ENCODE measurements around the gene TRAPPC14. TPM values are rescaled to one million over a fixed set of nuclear protein-coding genes. Genes with fewer than 3 reads are reported as not detected.
"Not testable (repeated sequence)": the region's sequence is repeated elsewhere in the genome, so short reads cannot be mapped to it uniquely, and the experiment has no call there.

Gene TRAPPC14
- total RNA-seq, 4 donors from 2014 or later, result 6.9 to 36.9 (median 12.7) TPM

GRCh38 chr7:100132697-100133151, 25.8 kb downstream of the TRAPPC14 start:
- WGBS, 2 donors, result 19 to 21% methylated on average over 3 of the region's 3 CpGs

GRCh38 chr7:100132126-100132525, 26.4 kb downstream of the TRAPPC14 start:
- Histone ChIP-seq H3K36me3 (no peaks in the 10 kb centered on the region), H3K4me1 (peaks cover 0 to 38% (median 9%) of the 10 kb centered on the region in 4 donors), H3K27ac (no peak overlapping the region), H3K27me3 (no peaks in the 10 kb centered on the region), H3K4me3 (no peak overlapping the region), H3K9me3 (no peaks in the 10 kb centered on the region)
- TF ChIP-seq POLR2A (IDR thresholded peaks at IDR 0.05), result no peak
- TF ChIP-seq EP300 (IDR thresholded peaks at IDR 0.05), result no peak
- TF ChIP-seq CTCF (IDR thresholded peaks at IDR 0.05), result no peak
- 64 to 71% methylated on average over 7 of the region's 7 CpGs for WGBS, 2 donors
- DNase-seq (ENCODE audit: low spot score in 2 of 2), result no peak

More at GRCh38 chr7:100132697-100133151, 25.8 kb downstream of the TRAPPC14 start:
- TF ChIP-seq POLR2A (IDR thresholded peaks at IDR 0.05) (no peak), CTCF (IDR thresholded peaks at IDR 0.05) (peak; percentile 66 to 81 (median 79)), EP300 (IDR thresholded peaks at IDR 0.05) (no peak)
- H3K27ac ChIP-seq, result no peak overlapping the region
- no peak overlapping the region for H3K4me3 ChIP-seq
- no peaks in the 10 kb centered on the region for H3K27me3 ChIP-seq
- no peaks in the 10 kb centered on the region for H3K9me3 ChIP-seq
- H3K36me3 ChIP-seq, result no peaks in the 10 kb centered on the region
- peak in 1 of 2 donors; percentile 58 for DNase-seq (ENCODE audit: low spot score in 2 of 2)
- H3K4me1 ChIP-seq, result peaks cover 0 to 33% (median 8%) of the 10 kb centered on the region in 4 donors

GRCh38 chr7:100130608-100131453, 27.7 kb downstream of the TRAPPC14 start:
- Histone ChIP-seq H3K27ac (peak overlapping the region in 1 of 4 donors; percentile 52), H3K36me3 (no peaks in the 10 kb centered on the region), H3K27me3 (no peaks in the 10 kb centered on the region), H3K4me3 (peak overlapping the region in 1 of 4 donors; percentile 18), H3K4me1 (peaks cover 0 to 44% (median 14%) of the 10 kb centered on the region in 4 donors), H3K9me3 (no peaks in the 10 kb centered on the region)
- peak; percentile 80 to 90 for DNase-seq (ENCODE audit: low spot score in 2 of 2)
- TF ChIP-seq POLR2A (IDR thresholded peaks at IDR 0.05), result no peak
- peak; percentile 82 to 95 (median 89) for TF ChIP-seq CTCF (IDR thresholded peaks at IDR 0.05)
- WGBS, 2 donors, result 11 to 13% methylated on average over 24 of the region's 24 CpGs

GRCh38 chr7:100130220-100130607, 28.3 kb downstream of the TRAPPC14 start:
- WGBS, 2 donors, result 90 to 96% methylated on average over 1 of the region's 1 CpG

GRCh38 chr7:100128637-100128963, 29.9 kb downstream of the TRAPPC14 start:
- Histone ChIP-seq H3K4me3 (no peak overlapping the region), H3K27ac (no peak overlapping the region), H3K27me3 (no peaks in the 10 kb centered on the region), H3K36me3 (peaks cover 0 to 18% (median 0%) of the 10 kb centered on the region in 3 donors), H3K9me3 (no peaks in the 10 kb centered on the region), H3K4me1 (peaks cover 0 to 54% (median 19%) of the 10 kb centered on the region in 4 donors)
- no peak for DNase-seq (ENCODE audit: low spot score in 2 of 2)
- 42 to 50% methylated on average over 1 of the region's 1 CpG for WGBS, 2 donors
- no peak for TF ChIP-seq EP300 (IDR thresholded peaks at IDR 0.05)
- no peak for TF ChIP-seq POLR2A (IDR thresholded peaks at IDR 0.05)
- no peak for TF ChIP-seq CTCF (IDR thresholded peaks at IDR 0.05)

More at GRCh38 chr7:100130220-100130607, 28.3 kb downstream of the TRAPPC14 start:
- H3K27me3 ChIP-seq; H3K9me3 ChIP-seq; H3K36me3 ChIP-seq; H3K27ac ChIP-seq; DNase-seq (ENCODE audit: low spot score in 2 of 2); H3K4me3 ChIP-seq: not testable (repeated sequence)
- peaks cover 0 to 50% (median 17%) of the 10 kb centered on the region in 4 donors for H3K4me1 ChIP-seq

Data from tibial nerve (tissue), 4 donors.